A549 (cell line): ENCODE results near the gene SLC35A3. TPM values are rescaled to one million over a fixed set of nuclear protein-coding genes. Genes with fewer than 3 reads are reported as not detected.

Experiments
- ATAC-seq, 2 experiments: fragments of 200-7000 bp in 1 of 2; fragments of >200 bp in 1 of 2; cut with Nextera tagmentation in 1 of 2; cut with Tn5 transposase in 1 of 2; 3 replicates each; pipeline versions ENCODE4 v1.8.0 to v1.9.1; 2018 to 2020; ENCODE audit warnings: mild to moderate bottlenecking in 1 of 2, moderate library complexity in 1 of 2
- CTCF ChIA-PET: fragments of 300-600 bp; sonication (Branson Sonifier 250); formaldehyde crosslinking; extraction: SDS; loops from one replicate; lab custom pipeline; 2021; ENCODE audit warnings: antibody characterized with exemption, inconsistent platforms; lab: Yijun Ruan, JAX
- POLR2A ChIA-PET: fragments of 350-600 bp; formaldehyde crosslinking; extraction: SDS; loops from one replicate; lab custom pipeline; 2021; ENCODE audit warnings: antibody characterized with exemption, inconsistent platforms; lab: Yijun Ruan, JAX
- DNase-seq, 2 experiments: peaks; one replicate each; pipeline versions ENCODE4 v3.0.0 to v3.0.0-alpha.2; 2011 to 2016; ENCODE audit warnings: low read depth in 1 of 2, low spot score in 1 of 2
- FAIRE-seq: peaks from 2 replicates; lab custom pipeline; 2011; peaks lifted over from hg19 to GRCh38; lab: Jason Lieb, UNC
- H3K27ac ChIP-seq, 2 experiments: fragments of >200 bp; sonication (Bioruptor Twin); formaldehyde crosslinking; 3 replicates each; pipeline ENCODE4 v1.5.1; 2016 to 2017
- H3K4me1 ChIP-seq: fragments of >200 bp; sonication (Bioruptor Twin); formaldehyde crosslinking; 3 replicates; pipeline ENCODE4 v1.6.1; 2016
- H3K4me2 ChIP-seq: fragments of >200 bp; sonication (Bioruptor Twin); formaldehyde crosslinking; 3 replicates; pipeline ENCODE4 v1.6.1; 2016
- H3K4me3 ChIP-seq: fragments of >200 bp; sonication (Bioruptor Twin); formaldehyde crosslinking; 3 replicates; pipeline ENCODE4 v1.5.1; 2016
- H3K9me3 ChIP-seq: fragments of >200 bp; sonication (Bioruptor Twin); formaldehyde crosslinking; 3 replicates; pipeline ENCODE4 v1.6.1; 2016
- CHD2 ChIP-seq: fragments of 150-350 bp; IDR thresholded peaks from 2 replicates; pipeline ENCODE4 v1.6.1; 2014; ENCODE audit warnings: low read length; ENCODE audit not compliant: partially characterized antibody
- EHF ChIP-seq: fragments of 250-450 bp; sonication (Bioruptor Pico); IDR thresholded peaks from 2 replicates; pipeline ENCODE4 v1.5.0; 2020; ENCODE audit warnings: mild to moderate bottlenecking
- EHMT2 ChIP-seq: fragments of 200-600 bp; sonication (generic); IDR thresholded peaks from 2 replicates; pipeline ENCODE4 v1.6.1; 2016; ENCODE audit warnings: antibody characterized with exemption, low read depth, mild to moderate bottlenecking, moderate library complexity
- EP300 ChIP-seq, 2 experiments: fragments of >200 bp; sonication (Bioruptor Twin); formaldehyde crosslinking; IDR thresholded peaks; 2 replicates in 1 of 2; 3 replicates in 1 of 2; pipeline ENCODE4 v1.6.1; 2016 to 2017
- ESRRA ChIP-seq: fragments of 150-350 bp; IDR thresholded peaks from 2 replicates; pipeline ENCODE4 v1.6.1; 2014; ENCODE audit warnings: mild to moderate bottlenecking, low read length, borderline replicate concordance
- FOSB ChIP-seq: fragments of 250-450 bp; sonication (Bioruptor Pico); IDR thresholded peaks from 2 replicates; pipeline ENCODE4 v1.5.0; 2020; ENCODE audit warnings: mild to moderate bottlenecking, moderate library complexity
- HDAC2 ChIP-seq: fragments of 200-600 bp; sonication (generic); IDR thresholded peaks from 2 replicates; pipeline ENCODE4 v1.6.1; 2016
- HES2 ChIP-seq: fragments of >200 bp; sonication (Bioruptor Twin); formaldehyde crosslinking; IDR thresholded peaks from 2 replicates; pipeline ENCODE4 v1.6.1; 2016
- HMGXB4 ChIP-seq: fragments of 250-450 bp; sonication (Bioruptor Pico); IDR thresholded peaks from 2 replicates; pipeline ENCODE4 v1.5.0; 2021; ENCODE audit warnings: mild to moderate bottlenecking, moderate library complexity, borderline replicate concordance
- HOXB5 ChIP-seq: fragments of 250-450 bp; sonication (Bioruptor Pico); IDR thresholded peaks from 2 replicates; pipeline ENCODE4 v1.5.0; 2020; ENCODE audit warnings: mild to moderate bottlenecking, moderate library complexity
- JUN ChIP-seq, 2 experiments: fragments of >200 bp; sonication (Bioruptor Twin); formaldehyde crosslinking; IDR thresholded peaks; 2 replicates in 1 of 2; 3 replicates in 1 of 2; pipeline ENCODE4 v1.6.1; 2016 to 2017
- MAFK ChIP-seq: fragments of 450-650 bp; IDR thresholded peaks from 2 replicates; pipeline ENCODE4 v1.6.1; 2014; ENCODE audit not compliant: partially characterized antibody
- MAZ ChIP-seq: fragments of 150-350 bp; IDR thresholded peaks from 2 replicates; pipeline ENCODE4 v1.6.1; 2014; ENCODE audit warnings: antibody characterized with exemption, low read depth, low read length, borderline replicate concordance
- RARB ChIP-seq: fragments of 250-450 bp; sonication (Bioruptor Pico); IDR thresholded peaks from 2 replicates; pipeline ENCODE4 v1.8.0; 2021; ENCODE audit warnings: mild to moderate bottlenecking, moderate library complexity
- RCOR1 ChIP-seq: fragments of 150-350 bp; IDR thresholded peaks from 2 replicates; pipeline ENCODE4 v1.6.1; 2014; ENCODE audit warnings: antibody characterized with exemption, low read length, low read depth
- REST ChIP-seq: fragments of 200-600 bp; sonication (generic); IDR thresholded peaks from 2 replicates; pipeline ENCODE4 v1.6.1; 2016; ENCODE audit warnings: antibody characterized with exemption, mild to moderate bottlenecking, moderate library complexity
- SMC3 ChIP-seq: fragments of >200 bp; sonication (Bioruptor Twin); formaldehyde crosslinking; IDR thresholded peaks from 3 replicates; pipeline ENCODE4 v1.6.1; 2018; ENCODE audit warnings: inconsistent platforms
- TP53 ChIP-seq: fragments of 250-450 bp; sonication (Bioruptor Pico); IDR thresholded peaks from 2 replicates; pipeline ENCODE4 v1.5.0; 2021; ENCODE audit warnings: mild to moderate bottlenecking, moderate library complexity
- USF2 ChIP-seq: fragments of 450-650 bp; IDR thresholded peaks from 2 replicates; pipeline ENCODE4 v1.6.1; 2014; ENCODE audit warnings: antibody characterized with exemption
- ZC3H11A ChIP-seq: fragments of 450-650 bp; IDR thresholded peaks from 2 replicates; pipeline ENCODE4 v1.6.1; 2014; ENCODE audit warnings: antibody characterized with exemption, mild to moderate bottlenecking
- ZFP36 ChIP-seq: fragments of 450-650 bp; IDR thresholded peaks from 2 replicates; pipeline ENCODE4 v1.6.1; 2014; ENCODE audit warnings: borderline replicate concordance; ENCODE audit not compliant: partially characterized antibody
- ZSCAN20 ChIP-seq: fragments of 250-450 bp; sonication (Bioruptor Pico); IDR thresholded peaks from 2 replicates; pipeline ENCODE4 v1.8.0; 2022; ENCODE audit warnings: mild to moderate bottlenecking, moderate library complexity
- WGBS: methylation state at CpG from one replicate; pipeline ENCODE4 v1.1.6; 2017; ENCODE audit errors: missing lambda C conversion rate; 5-methylcytosine and 5-hydroxymethylcytosine counted together
- polyA plus RNA-seq, 4 experiments: library from polyadenylated mRNA; depleted of rRNA in 3 of 4; stranded (reverse); fragments of >200 nt; fragmentation: RNase III in 1 of 4; extraction: RNeasy Plus Mini Kit Qiagen cat#74134 plus additional on column Dnase treatment in 1 of 4; gene quantifications; 2 replicates in 3 of 4; 3 replicates in 1 of 4; pipeline ENCODE4 v1.2.3, GENCODE V29; 2011 to 2017

The SLC35A3 gene
- polyA plus RNA-seq, 2 of the 4 experiments (the other 2 are of a cell fraction): 9.6 to 15.1 TPM

- ChIA-PET CTCF (interaction anchor here (1.1 kb wide), 1 partner anchor 62 kb away, joined by 3 read pairs; no protein-coding TSS in a partner anchor), POLR2A (no interaction called here)
- ATAC-seq (no peak), DNase-seq (no peak), FAIRE-seq (no peak)
- Histone ChIP-seq H3K4me3 (no peak overlapping the region), H3K4me2 (no peak overlapping the region), H3K9me3 (no peaks in the 10 kb centered on the region), H3K4me1 (no peaks in the 10 kb centered on the region), H3K27ac (no peak overlapping the region)
- TF ChIP-seq FOSB (no peak), CHD2 (no peak)
- WGBS: 44% methylated on average over 1 of the region's 1 CpG
These were observed 34.3 kb upstream of the SLC35A3 start for GRCh38 chr1:99935534-99935933.

GRCh38 chr1:99936071-99936470 lies 33.7 kb upstream of the SLC35A3 start:
- Histone ChIP-seq H3K4me2 (no peak overlapping the region), H3K9me3 (no peaks in the 10 kb centered on the region), H3K4me1 (no peaks in the 10 kb centered on the region), H3K27ac (no peak overlapping the region)
- ATAC-seq (no peak), DNase-seq (no peak), FAIRE-seq (no peak)
- 80% methylated on average over 3 of the region's 3 CpGs for WGBS
- CTCF ChIA-PET: interaction anchor here (1.1 kb wide), 1 partner anchor 63 kb away, joined by 3 read pairs; no protein-coding TSS in a partner anchor
- POLR2A ChIA-PET: no interaction called here
- TF ChIP-seq USF2: no peak
- no peak for TF ChIP-seq EP300 (IDR thresholded peaks at IDR 0.05)
- no peak for TF ChIP-seq ZFP36
- no peak for TF ChIP-seq ZC3H11A
- no peak for TF ChIP-seq HMGXB4 (CRISPR knock-in tag)
- no peak for TF ChIP-seq MAFK
- TF ChIP-seq ZSCAN20 (CRISPR knock-in tag): no peak
- TF ChIP-seq HES2: no peak
- TF ChIP-seq CHD2: no peak
- no peak for TF ChIP-seq RCOR1
- TF ChIP-seq EHF (CRISPR knock-in tag): no peak
- TF ChIP-seq ESRRA: no peak
- no peak for TF ChIP-seq HOXB5 (CRISPR knock-in tag)
- TF ChIP-seq HDAC2: no peak
- TF ChIP-seq, all 56 proteins: peak for 0
- H3K4me3 ChIP-seq: no peak overlapping the region

- Histone ChIP-seq H3K27ac (no peak overlapping the region), H3K4me1 (no peaks in the 10 kb centered on the region), H3K4me2 (no peak overlapping the region), H3K4me3 (no peak overlapping the region), H3K9me3 (no peaks in the 10 kb centered on the region)
- 67% methylated on average over 1 of the region's 1 CpG for WGBS
- ATAC-seq: no peak
- no peak for FAIRE-seq
- POLR2A ChIA-PET: no interaction called here
- CTCF ChIA-PET: no interaction called here
- no peak for DNase-seq
- TF ChIP-seq ZSCAN20 (CRISPR knock-in tag): no peak
- TF ChIP-seq ESRRA: no peak
- no peak for TF ChIP-seq SMC3
- TF ChIP-seq JUN (IDR thresholded peaks at IDR 0.05): no peak
- no peak for TF ChIP-seq RARB (CRISPR knock-in tag)
- no peak for TF ChIP-seq REST
- no peak for TF ChIP-seq HDAC2
- TF ChIP-seq TP53: no peak
- no peak for TF ChIP-seq EP300 (IDR thresholded peaks at IDR 0.05)
- TF ChIP-seq MAZ: no peak
- no peak for TF ChIP-seq FOSB
- TF ChIP-seq EHMT2: no peak
- no peak for TF ChIP-seq EHF (CRISPR knock-in tag)
These were observed 27.1 kb upstream of the SLC35A3 start for GRCh38 chr1:99942723-99943122.
